HepG2 (cell line): Measurements from ENCODE around the gene CD248.

Experiments used
- BRD4 ChIP-seq: sonication (generic); formaldehyde crosslinking; IDR thresholded peaks from 2 replicates; pipeline ENCODE4 v1.4.0; 2020; ENCODE audit warnings: missing genetic modification reagents
- ETV5 ChIP-seq: IDR thresholded peaks from 2 replicates; pipeline ENCODE4 v1.6.1; 2018; ENCODE audit warnings: missing biosample characterization, missing genetic modification reagents, inconsistent platforms, borderline replicate concordance
- RAD21 ChIP-seq: fragments of 450-650 bp; formaldehyde crosslinking; IDR thresholded peaks from 2 replicates; pipeline ENCODE4 v1.5.0; 2020; ENCODE audit warnings: mild to moderate bottlenecking
- TF ChIP-seq, protein P1 (sequence below), 2 experiments: sonication (generic) in 1 of 2; formaldehyde crosslinking in 1 of 2; IDR thresholded peaks; 2 replicates each; pipeline versions ENCODE4 v1.5.1 to v1.6.1; 2011 to 2020; ENCODE audit warnings: borderline replicate concordance in 1 of 2, low read depth in 1 of 2, low read length in 1 of 2, mild to moderate bottlenecking in 1 of 2, missing genetic modification reagents in 1 of 2, moderate library complexity in 1 of 2

DNA sequence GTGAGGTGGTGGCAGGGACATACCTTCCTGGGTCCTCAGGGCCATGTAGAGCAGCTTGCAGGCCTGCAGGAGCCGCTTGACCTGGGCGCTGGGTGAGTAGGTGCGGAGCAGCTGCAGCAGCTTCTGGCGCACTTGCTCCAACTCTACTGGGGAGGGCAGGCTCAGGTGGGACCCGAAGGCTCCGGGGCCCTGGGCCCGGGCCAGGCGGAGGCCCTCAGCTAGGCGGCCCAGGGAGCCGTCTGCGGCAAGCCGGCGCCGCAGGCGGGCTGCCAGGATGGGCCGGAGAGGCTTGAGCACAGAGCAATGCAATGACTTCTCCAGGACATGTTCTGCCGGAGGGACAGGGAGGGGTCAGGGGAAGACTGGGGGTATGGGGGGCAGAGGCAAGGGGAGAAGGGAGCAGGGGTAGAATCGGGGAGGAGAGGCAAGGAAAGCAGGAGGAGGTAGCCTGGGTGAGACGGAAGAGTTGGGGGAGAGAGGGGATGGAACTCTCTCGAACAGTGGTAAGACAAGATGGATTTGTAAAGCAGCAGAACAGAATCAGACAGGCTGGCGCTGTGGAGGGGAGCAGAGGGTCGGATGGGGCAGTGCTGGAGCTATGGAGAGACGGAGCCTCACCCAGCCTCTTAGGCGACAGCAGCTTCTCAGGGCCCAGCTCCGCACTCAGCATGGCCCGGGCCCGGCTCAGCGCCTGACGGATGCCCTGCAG lies 17.2 kb upstream of the CD248 start:
- TF ChIP-seq ETV5 (no peak), BRD4 (no peak), RAD21 (CRISPR knock-in tag) (no peak)
- TF ChIP-seq, protein P1, sequence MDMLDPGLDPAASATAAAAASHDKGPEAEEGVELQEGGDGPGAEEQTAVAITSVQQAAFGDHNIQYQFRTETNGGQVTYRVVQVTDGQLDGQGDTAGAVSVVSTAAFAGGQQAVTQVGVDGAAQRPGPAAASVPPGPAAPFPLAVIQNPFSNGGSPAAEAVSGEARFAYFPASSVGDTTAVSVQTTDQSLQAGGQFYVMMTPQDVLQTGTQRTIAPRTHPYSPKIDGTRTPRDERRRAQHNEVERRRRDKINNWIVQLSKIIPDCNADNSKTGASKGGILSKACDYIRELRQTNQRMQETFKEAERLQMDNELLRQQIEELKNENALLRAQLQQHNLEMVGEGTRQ (IDR thresholded peaks at IDR 0.05; ENCODE audit: low read depth, low read length), result no peak
- TF ChIP-seq, protein P1 (CRISPR knock-in tag; IDR thresholded peaks at IDR 0.05; ENCODE audit: borderline replicate concordance), result no peak
